Tibial nerve (tissue), 4 donors: ENCODE measurements around the gene CDH13.

ENCODE experiments used
- CTCF ChIP-seq, 5 experiments: fragments of 200-600 bp in 3 of 5; fragments of 450-650 bp in 2 of 5; sonication (generic) in 3 of 5; IDR thresholded peaks; one replicate each; pipeline ENCODE4 v1.5.1; 2016 to 2019; ENCODE audit warnings: antibody characterized with exemption in 5 of 5, mild to moderate bottlenecking in 3 of 5, moderate library complexity in 2 of 5
- EP300 ChIP-seq, 2 donors: sonication (generic); formaldehyde crosslinking; IDR thresholded peaks; one replicate each; pipeline ENCODE4 v1.6.1; 2017; ENCODE audit warnings: antibody characterized with exemption in 2 of 2, mild to moderate bottlenecking in 1 of 2
- POLR2A ChIP-seq, 2 donors: fragments of 450-650 bp; IDR thresholded peaks; one replicate each; pipeline ENCODE4 v1.6.1; 2017; ENCODE audit warnings: antibody characterized with exemption in 2 of 2, mild to moderate bottlenecking in 2 of 2, moderate library complexity in 2 of 2

- TF ChIP-seq CTCF (IDR thresholded peaks at IDR 0.05) = no peak
- no peak for TF ChIP-seq POLR2A (IDR thresholded peaks at IDR 0.05)
- no peak for TF ChIP-seq EP300 (IDR thresholded peaks at IDR 0.05)
Measured at GRCh38 chr16:83561876-83562275, 935.1 kb downstream of the CDH13 start.
